Measurements from ENCODE around the gene CREBRF.

- TF ChIP-seq POLR2A (IDR thresholded peaks at IDR 0.05) (no peak), POLR2AphosphoS5 (IDR thresholded peaks at IDR 0.05) (no peak)
These were observed 28.2 kb upstream of the CREBRF start for GRCh38 chr5:173027905-173028304.

Data from breast epithelium (tissue), 3 donors.